Fibroblast of villous mesenchyme (primary cell): Measurements from ENCODE around the gene KLHL12. TPM values are rescaled to one million over a fixed set of nuclear protein-coding genes. Genes with fewer than 3 reads are reported as not detected.

ENCODE experiments used
- DNase-seq: peaks from one replicate; pipeline ENCODE4 v3.0.0-alpha.2; 2010; ENCODE audit warnings: low read depth
- H3K4me3 ChIP-seq: 2 replicates; pipeline ENCODE4 v1.5.1; 2011; ENCODE audit warnings: low read depth, mild to moderate bottlenecking, low read length
- small RNA-seq: library from RNA; depleted of rRNA; stranded (forward); fragments of <200 nt; gene quantifications from one replicate; pipeline ENCODE3, GENCODE V24; 2012
- total RNA-seq: library from RNA; depleted of rRNA; stranded (reverse); fragments of >200 nt; gene quantifications from 2 replicates; pipeline ENCODE4 v1.2.3, GENCODE V29; 2012
- TF ChIP-seq, protein P1 (sequence below): IDR thresholded peaks from 2 replicates; pipeline ENCODE4 v1.5.1; 2012; ENCODE audit warnings: low read depth, mild to moderate bottlenecking, low read length; ENCODE audit not compliant: insufficient read depth

Gene KLHL12
- total RNA-seq, 1 donor: 35.4 TPM

GRCh38 chr1:202844935-202845334 lies 82.1 kb downstream of the KLHL12 start:
- DNase-seq: peak; percentile 8
- H3K4me3 ChIP-seq: no peak overlapping the region
- TF ChIP-seq, protein P1, sequence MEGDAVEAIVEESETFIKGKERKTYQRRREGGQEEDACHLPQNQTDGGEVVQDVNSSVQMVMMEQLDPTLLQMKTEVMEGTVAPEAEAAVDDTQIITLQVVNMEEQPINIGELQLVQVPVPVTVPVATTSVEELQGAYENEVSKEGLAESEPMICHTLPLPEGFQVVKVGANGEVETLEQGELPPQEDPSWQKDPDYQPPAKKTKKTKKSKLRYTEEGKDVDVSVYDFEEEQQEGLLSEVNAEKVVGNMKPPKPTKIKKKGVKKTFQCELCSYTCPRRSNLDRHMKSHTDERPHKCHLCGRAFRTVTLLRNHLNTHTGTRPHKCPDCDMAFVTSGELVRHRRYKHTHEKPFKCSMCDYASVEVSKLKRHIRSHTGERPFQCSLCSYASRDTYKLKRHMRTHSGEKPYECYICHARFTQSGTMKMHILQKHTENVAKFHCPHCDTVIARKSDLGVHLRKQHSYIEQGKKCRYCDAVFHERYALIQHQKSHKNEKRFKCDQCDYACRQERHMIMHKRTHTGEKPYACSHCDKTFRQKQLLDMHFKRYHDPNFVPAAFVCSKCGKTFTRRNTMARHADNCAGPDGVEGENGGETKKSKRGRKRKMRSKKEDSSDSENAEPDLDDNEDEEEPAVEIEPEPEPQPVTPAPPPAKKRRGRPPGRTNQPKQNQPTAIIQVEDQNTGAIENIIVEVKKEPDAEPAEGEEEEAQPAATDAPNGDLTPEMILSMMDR: no peak

GRCh38 chr1:202844259-202844658 lies 82.8 kb downstream of the KLHL12 start:
- TF ChIP-seq, protein P1: no peak
- no peak overlapping the region for H3K4me3 ChIP-seq
- no peak for DNase-seq

- DNase-seq: no peak
- H3K4me3 ChIP-seq: no peak overlapping the region
- TF ChIP-seq, protein P1: no peak
Observed at GRCh38 chr1:202843081-202843480, 84.0 kb downstream of the KLHL12 start.

Small RNA genes lying within 50 kb of the gene (small RNA-seq; reads per million reads assigned to genes)
- gene RF00019: not detected

Other genes starting within 250 kb of the KLHL12 start
- gene SYT2, start 216.8 kb downstream of the KLHL12 start, total RNA-seq: under 0.01 TPM in 1 of 2 replicates, not detected in the other
- gene KDM5B, start 118.8 kb downstream of the KLHL12 start, total RNA-seq: 112 and 138 TPM in 2 replicates
- gene PCAT6, start 116.3 kb downstream of the KLHL12 start, total RNA-seq: 0.64 TPM in 1 of 2 replicates, not detected in the other
- 5.5 and 6.9 TPM in 2 replicates for gene RABIF, start 38.1 kb downstream of the KLHL12 start, total RNA-seq
- gene ADIPOR1, start 31.1 kb upstream of the KLHL12 start, total RNA-seq: 66.7 and 118 TPM in 2 replicates
- 35.8 and 47.5 TPM in 2 replicates for gene CYB5R1, start 40.0 kb upstream of the KLHL12 start, total RNA-seq
- gene TMEM183A, start 80.1 kb upstream of the KLHL12 start, total RNA-seq: 102 and 139 TPM in 2 replicates
- 1.6 and 4.3 TPM in 2 replicates for gene PPFIA4, start 99.3 kb upstream of the KLHL12 start, total RNA-seq
- gene MYOG, start 158.8 kb upstream of the KLHL12 start, total RNA-seq: not detected in 2 replicates
- 8.7 and 14.2 TPM in 2 replicates for gene ADORA1, start 200.5 kb upstream of the KLHL12 start, total RNA-seq
- gene MYBPH, start 248.6 kb upstream of the KLHL12 start, total RNA-seq: 0.32 and 0.43 TPM in 2 replicates